GM12872 (cell line): ENCODE results near the gene PRPF18.

Source experiments
- CTCF ChIP-seq: IDR thresholded peaks from 3 replicates; pipeline ENCODE4 v1.5.1; 2011; ENCODE audit warnings: low read depth, mild to moderate bottlenecking, low read length, moderate library complexity; ENCODE audit not compliant: insufficient read depth

The PRPF18 gene

DNA sequence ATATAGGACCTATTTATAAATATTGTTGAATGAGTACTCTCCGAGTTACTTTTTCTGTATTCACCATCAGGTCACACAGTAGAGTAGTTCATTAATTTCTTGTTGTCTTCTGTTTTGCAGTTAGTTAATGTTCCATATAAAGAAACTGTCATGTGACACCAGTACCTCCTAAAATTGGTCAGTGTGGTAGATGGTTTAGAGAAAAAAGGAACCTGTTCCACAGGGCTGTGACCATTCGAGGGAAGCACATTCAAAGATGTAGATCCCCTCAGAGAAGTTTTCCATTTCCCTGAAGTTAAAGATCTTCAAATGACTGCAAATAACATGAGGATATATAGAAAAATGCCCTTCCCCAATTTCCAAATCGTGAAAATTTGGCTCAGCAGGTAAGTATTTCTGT is 45.7 kb downstream of the PRPF18 start:
- no peak for TF ChIP-seq CTCF

DNA sequence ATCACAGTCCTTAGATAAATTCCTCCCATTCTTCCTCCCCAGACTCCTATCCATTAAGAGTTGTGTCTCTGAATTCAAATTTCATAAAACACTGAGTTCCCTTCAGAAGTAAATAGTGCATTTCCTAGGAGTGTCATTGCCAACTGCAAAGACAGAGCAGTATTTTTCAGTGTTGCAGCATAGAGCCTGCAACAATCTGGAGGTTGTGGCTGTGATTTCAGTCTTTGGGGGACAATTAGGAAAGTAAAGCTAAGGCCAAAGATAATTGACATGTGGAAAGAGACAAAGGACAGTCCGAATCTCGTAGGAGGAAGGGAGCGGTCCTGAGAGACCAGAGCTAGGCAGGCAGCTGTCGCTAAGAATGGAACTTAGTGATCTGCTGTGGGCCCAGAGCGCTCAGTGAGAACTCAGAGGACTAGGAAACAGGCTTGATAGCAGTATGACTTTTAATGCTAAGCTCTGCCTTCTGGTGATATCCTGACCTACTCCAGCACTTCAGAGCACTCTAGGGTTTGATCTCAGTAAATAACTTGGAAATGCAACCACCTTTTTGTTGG is 46.2 kb downstream of the PRPF18 start:
- no peak for TF ChIP-seq CTCF

DNA sequence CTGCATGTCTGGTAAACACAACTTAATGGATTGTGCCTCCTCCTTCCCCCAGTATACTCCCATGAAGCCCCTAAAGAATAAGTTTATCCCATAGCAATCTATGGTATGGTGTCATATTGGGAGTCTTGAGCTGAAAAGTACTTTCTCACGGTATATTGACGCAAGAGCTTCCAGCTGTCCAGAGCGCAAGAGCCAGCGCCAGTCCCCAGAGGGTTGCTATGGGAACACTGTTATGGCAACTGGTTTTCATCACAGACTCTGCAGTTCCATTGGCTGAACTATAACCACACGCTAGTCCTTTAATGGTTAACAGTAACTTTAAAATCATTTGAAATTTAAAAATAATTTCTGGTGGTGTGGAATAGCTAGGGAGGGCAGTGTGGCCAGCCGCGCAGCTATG is 46.9 kb downstream of the PRPF18 start:
- TF ChIP-seq CTCF: no peak

DNA sequence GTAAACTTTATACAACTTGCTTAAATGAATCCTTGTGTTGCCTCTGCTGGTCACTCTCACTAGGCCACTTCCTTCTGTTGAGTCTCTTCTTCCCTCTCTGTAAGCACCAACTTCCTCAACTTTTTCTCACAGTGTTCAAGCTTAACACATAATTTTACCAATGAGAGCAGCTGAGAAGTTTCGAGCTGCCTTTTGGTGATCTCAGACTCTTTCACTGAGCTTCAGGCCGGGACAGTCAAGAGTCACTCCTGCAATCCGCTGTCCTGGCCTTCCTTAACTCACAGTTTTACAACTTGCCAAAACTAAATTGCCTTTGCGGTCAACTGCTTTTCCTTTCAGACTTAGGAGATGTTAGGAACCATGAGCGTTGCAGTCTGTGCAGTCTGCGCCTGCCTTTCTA is 47.4 kb downstream of the PRPF18 start:
- TF ChIP-seq CTCF: no peak

DNA sequence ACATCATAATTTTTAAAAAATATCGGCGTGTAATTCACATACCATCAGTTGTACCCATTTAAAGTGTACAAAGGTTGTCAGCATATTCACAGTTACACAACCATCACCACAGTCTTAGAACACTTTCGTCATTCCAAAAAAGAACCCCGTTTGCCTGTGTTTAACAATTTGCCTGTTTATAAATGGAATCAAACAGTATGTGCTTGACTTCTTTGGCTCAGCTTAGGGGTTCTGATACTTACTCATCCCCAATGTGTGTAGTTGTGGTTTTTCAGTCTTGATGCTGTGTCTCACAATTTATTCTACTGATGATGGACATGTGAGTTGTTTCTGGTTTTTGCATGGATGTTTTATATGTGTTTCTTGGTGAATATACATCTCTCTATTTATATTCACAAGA is 50.0 kb downstream of the PRPF18 start:
- TF ChIP-seq CTCF: no peak

GRCh38 chr10:13637303-13637856 is 50.6 kb downstream of the PRPF18 start:
- no peak for TF ChIP-seq CTCF

GRCh38 chr10:13637894-13638293 is 51.1 kb downstream of the PRPF18 start:
- no peak for TF ChIP-seq CTCF

DNA sequence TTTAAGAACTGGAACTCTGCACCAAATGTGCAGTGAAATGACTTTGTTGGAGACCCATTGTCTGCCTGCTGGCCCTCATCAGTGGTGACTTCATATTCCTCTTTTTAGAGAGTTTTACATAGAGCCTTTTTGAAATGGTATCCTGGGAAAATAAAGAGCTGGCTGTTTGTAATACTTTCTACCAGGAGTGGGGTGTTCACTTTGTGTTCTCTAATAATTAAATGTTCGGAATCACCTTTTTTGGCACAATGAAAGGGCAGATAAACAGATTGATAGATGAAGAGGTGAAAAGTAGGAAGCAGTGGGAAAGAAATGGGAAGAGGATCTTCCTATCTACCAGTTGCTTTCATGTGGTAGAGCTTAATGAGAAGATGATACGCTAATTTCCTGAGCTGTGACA is 55.5 kb downstream of the PRPF18 start:
- TF ChIP-seq CTCF: no peak
